HG03460 (cell line): ENCODE measurements around the gene OTUD5.

Experiments
- ATAC-seq: cut with Tn5 transposase; IDR thresholded peaks from one replicate; pipeline ENCODE4 v1.9.1; 2021; ENCODE audit not compliant: unreplicated experiment

OTUD5 gene

DNA sequence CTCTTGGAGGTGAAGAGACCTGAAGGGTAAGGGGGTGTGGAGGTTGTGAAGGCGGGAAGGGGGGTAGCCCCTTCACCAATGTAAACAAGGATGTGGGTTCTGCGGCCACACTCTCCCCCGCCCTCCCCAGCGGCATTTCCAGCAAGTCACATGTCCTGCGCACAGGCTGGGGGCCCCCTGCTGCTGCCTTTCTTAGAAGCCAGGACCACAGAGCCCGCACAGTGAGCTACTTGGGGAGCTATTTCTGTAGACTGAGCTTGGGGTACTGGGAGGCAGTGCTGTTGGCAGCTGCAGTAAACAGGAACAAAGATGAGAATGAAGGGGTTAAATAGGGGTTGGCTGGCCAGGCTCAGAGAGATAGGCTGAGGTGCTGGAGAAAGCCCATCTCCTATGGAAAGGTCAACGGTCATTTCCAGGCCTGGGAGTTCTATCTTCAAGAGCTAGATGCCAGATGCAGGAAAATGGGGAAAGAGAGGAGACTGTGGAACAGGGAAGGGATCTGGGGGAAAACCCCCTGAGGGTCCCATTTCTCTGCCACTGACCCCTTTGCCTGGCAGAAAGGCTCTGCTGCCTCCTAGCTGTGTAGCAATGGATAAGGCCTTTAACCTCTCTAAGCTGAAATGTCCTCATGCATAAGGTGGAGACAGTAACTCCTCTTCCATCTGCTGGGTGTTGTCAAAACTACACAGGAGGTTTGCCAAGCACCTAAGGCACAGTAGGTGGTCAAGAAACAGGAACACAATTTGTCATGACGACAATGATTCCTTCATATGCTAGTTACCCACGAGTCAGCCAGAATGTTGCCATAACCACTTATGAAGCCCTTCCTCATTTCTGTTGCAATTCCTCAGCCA is 20.1 kb downstream of the OTUD5 start:
- peak; percentile 61 for ATAC-seq

DNA sequence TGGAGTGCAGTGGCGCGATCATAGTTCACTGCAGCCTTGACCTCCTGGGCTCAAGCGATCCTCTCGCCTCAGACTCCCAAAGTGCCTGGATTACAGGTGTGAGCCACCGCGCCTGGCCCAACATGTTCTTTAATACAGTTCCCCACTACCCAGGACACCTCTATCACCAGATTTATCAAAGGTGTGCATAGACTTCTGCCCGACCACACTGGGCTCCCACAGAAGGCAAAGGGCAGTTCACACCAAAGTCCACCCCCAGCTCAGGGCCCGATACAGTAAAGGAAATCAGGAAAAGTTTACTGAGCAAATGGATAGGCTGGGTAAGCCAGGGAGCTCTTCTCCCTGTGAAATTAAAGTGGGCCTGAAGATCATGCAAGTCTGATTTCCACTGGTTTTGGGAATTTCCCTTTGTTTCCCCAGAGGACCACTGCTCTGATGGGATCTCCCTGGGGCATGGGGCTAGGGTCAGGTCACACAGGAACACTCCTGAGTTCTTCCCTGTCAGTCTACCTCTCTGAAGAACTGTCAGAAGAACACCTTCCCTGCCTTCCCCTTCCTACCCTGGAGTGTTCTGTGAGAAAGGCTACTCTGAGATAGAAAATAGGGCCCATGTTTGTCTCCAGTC is 20.9 kb downstream of the OTUD5 start:
- ATAC-seq, result peak; percentile 3

GRCh38 chrX:48935301-48935670 is 22.1 kb downstream of the OTUD5 start:
- no peak for ATAC-seq

DNA sequence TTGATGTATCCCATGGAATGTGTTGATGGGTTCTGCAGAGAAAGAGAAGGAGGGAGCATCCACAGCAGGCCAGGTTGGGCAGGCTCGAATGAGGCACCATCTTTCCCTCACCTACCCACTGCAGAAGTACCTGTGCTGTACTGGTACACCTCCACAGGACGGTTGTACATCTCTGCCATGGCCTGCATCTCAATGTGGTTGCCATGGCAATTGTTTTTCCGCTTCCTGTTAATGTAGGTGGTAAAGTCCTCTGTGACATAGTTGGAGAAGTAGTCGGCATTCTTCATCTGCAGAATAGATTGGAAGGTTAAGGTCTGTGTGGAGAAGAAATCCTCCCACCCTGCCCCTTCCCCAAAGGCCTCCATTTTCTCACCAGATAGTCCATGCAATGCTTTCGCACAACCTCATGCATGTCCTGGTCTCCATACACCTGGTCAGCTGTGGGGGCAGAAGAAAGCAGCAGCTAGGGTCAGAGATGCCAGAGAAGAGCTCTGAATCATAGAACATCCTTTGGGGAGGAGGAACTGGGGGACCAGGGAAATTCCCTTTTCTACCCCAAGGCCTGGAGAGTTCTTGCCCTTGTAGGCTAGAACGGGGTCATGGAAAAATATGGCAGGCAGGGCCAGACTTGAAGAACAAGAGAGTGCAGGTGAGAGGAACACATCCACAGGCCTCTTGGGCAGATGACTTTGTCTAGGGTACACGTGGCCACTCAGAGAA is 22.7 kb downstream of the OTUD5 start:
- ATAC-seq, result no peak

DNA sequence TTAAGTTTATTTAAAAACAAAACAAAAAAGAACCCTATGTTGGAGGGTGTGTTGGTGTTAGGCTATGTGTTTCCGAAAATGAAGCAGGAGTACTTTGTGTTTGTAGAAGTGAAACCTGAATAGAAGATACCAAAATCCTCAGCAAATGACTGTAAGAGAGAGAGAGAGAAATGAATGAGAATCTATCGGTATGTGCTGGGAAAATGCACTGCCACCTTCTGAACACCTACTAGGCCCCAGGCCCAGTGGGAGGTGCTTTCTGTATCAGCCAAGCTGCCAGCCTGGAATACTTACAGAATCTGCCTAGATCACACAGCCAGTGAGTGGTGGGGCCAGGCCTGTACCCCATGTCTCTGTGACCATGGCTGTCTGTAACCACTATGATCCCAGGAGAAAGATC is 23.6 kb downstream of the OTUD5 start:
- ATAC-seq, result no peak

- no peak for ATAC-seq
These were observed 29.5 kb downstream of the OTUD5 start for GRCh38 chrX:48927736-48928382.

GRCh38 chrX:48927123-48927522 is 30.3 kb downstream of the OTUD5 start:
- no peak for ATAC-seq

DNA sequence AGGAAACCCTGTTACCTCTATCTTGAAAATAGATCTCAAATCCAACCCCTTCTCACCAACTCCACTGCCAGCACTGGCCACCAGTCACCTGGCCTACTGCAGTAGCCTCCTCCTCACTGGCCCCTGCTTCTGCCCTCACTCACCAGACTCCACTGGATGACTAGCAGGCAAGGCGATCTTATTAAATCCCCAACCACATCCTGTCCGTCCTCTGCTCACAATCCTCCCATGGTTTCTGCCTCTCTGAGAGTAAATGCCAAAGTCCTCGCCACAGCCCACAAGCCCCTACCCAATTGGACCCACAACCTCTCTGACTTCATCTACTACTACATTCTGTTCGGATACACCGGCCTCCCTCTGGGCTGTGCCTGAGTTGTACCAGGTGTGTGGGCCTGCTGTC is 33.1 kb downstream of the OTUD5 start:
- no peak for ATAC-seq

- no peak for ATAC-seq
These were observed 33.6 kb downstream of the OTUD5 start for GRCh38 chrX:48923771-48924170.

- ATAC-seq, result no peak
These were observed 36.7 kb downstream of the OTUD5 start for GRCh38 chrX:48920718-48921104.

- no peak for ATAC-seq
These were observed 37.3 kb downstream of the OTUD5 start for GRCh38 chrX:48919947-48920717.

GRCh38 chrX:48919360-48919841 is 38.0 kb downstream of the OTUD5 start:
- ATAC-seq, result peak; percentile 21

GRCh38 chrX:48918643-48919340 is 38.6 kb downstream of the OTUD5 start, which contains the start of gene PIM2:
Gene PIM2 (minus strand): TSS chrX:48919024. CDS start chrX:48918834, 190 bp downstream.
- ATAC-seq, result peak; percentile 78

- no peak for ATAC-seq
These were observed 39.1 kb downstream of the OTUD5 start for GRCh38 chrX:48918301-48918642.

DNA sequence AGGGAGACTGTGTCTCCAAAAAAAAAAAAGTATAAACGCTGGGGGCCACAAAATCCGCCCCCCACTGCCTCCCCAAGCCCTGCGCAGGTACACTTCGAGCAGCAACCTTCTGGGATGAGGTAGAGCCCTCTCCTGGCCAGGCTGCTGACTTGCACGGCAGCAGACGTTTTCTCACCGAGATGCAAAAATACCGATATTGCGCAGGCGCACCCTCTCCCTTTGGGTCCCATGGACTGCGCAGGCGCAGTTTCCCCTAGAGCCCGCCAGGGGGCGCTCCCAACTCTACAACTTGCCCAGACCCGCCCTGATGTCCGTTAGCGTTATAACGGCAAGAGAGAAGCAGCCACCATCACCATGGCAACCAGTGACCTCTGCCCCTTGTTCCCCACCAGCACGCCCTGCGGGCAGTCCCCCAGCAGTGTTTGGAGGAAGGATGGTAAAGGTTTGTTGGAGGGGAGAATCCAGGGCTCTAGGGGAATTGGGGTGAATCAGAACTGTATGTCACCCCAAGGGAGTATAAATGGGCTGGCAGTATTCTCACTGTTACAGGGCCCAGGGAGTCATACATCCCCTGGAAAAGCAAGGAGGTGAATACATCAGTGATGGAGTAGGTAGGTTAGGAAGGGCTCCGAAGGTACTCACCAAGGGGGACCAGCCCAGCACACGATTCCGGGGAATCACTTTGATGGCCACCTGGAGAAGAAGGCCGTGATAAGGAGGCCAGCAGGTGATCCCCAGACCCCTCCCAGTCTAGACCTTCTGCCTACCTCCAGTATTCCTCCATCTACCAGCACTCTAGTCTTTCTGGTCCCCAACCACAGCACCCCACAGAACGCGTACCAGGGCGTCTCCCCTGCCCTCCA is 40.0 kb downstream of the OTUD5 start:
- ATAC-seq, result peak; percentile 32

DNA sequence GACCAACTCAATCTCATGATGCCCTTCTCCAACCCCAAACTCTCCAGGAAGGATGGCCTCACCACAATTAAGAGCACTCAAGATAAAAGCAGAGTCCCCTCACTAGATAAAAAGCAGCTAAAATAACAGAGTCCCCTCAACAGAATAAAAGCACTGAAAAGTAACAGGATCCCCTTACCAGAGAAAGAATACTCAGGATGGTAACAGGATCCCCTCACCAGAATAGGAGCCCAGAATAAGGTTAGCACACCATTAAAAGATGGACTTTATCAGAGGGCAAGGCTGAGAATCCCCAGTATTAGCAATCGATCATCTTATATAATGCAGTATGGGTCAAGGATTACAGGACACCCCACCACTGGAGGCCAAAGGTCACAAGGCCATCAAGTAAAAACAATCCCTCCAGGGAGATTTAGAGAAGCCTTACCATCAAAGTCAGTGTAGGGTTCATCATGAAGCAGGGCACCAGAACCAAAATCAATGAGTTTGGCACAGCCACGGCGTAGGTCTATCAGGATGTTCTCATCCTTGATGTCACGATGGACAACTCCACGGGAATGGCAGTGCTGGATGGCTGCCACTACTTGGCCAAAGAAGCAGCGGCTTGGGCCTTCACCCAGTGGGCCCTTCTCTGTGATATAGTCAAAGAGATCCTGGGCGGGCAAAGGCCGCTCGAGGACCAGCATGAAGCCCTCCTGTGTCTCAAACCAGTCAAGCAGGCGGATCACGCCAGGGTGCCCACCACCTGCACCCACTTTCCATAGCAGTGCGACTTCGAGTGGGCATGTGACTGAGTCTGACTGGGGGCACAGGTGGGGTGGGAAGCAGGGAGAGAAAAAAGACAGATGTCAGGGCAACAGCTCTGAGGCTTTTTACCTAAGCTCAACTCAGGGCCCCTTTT is 42.6 kb downstream of the OTUD5 start:
- ATAC-seq, result no peak

DNA sequence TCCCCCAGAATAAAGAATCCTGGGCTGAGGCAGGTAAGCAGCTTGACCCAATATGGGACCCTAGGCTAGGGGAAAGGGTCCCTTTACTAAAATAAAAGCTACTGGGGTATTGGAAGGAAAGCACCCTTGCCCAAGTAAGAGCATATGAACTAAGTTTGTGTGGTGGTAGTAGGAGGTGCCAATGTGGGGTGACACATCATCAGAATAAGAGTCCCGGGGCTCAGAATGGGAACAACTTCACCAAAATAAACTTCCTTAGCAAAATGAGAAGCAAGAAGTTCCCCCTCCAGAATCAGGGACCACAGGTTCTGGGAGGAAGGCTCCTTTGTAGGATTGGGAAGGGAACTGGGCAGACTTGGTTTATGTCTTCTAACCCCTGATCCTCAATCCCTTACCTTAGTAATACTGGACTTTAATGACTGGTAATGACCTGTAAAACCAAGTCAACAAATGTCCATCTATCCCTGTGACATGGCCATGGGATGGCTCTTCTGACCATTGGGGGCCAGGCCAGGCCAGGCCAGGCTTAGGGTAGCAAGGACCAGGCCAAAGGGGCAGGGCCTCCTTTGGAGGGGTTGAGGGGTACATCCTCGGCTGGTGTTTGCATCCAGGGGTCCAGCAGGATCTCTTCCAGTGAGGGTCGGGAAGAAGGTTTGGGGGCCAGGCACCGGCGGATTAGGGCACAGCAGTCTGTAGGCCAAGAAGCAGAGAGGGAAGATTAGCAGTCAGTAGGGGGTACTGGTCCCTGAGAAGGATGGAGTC is 43.6 kb downstream of the OTUD5 start:
- no peak for ATAC-seq
